Measurements from ENCODE around the gene HOXB6.

HOXB6 gene

DNA sequence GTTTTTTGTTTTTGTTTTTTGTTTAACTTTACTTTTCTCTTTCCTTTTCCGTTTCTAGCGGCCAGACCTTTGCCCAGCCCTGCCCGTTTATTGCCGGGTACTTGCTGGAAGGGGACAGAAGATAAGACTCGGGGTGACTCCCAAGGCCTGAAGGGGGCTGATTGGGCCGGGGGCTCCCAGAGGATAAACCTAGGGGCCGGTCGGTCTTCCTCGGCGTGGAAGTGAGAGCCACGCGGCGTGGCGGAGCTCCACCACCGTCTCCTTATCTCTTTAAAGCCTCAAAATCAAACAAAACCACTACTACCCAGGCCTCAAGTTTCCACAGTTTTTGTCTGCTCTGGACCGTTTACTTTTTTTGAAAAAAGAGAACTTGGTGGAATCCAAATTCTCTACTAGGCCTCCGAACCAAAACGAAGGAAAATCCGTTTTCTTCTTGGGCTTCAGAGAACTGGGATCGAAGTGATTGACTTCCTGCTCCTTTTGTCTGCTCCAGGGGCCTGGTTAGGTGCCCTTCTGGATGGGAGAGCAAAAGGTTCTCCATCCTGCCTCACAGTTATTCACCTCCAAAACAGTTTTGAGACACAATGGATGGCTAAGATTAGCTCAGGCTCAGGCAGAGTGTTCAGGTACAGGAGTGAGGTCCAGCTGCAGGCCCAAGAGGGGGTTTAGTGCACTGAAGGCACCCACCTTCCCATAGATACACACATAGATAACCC lies 29.9 kb upstream of the HOXB6 start:
- DNase-seq, result no peak

DNA sequence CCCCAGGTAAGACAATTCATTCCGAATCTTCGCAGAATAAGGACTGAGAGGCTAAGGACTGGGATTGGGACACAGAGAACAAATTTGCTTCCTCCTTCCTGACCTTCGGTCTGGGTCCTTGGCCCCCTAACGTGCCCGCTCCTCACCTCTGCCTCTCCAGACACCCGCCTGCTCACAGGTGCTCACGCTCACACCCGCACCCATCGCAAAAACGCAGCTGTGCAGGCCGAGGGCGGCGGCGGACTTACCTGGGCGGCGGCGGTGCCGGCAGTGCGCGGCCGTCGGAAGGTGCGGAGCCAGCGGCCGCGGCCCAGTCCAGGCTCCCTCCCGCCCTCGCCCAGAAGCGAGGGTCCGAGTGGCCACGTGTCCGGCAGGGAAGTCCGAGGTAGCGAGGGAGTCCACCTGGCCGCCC lies 28.5 kb upstream of the HOXB6 start:
- DNase-seq, result no peak

DNA sequence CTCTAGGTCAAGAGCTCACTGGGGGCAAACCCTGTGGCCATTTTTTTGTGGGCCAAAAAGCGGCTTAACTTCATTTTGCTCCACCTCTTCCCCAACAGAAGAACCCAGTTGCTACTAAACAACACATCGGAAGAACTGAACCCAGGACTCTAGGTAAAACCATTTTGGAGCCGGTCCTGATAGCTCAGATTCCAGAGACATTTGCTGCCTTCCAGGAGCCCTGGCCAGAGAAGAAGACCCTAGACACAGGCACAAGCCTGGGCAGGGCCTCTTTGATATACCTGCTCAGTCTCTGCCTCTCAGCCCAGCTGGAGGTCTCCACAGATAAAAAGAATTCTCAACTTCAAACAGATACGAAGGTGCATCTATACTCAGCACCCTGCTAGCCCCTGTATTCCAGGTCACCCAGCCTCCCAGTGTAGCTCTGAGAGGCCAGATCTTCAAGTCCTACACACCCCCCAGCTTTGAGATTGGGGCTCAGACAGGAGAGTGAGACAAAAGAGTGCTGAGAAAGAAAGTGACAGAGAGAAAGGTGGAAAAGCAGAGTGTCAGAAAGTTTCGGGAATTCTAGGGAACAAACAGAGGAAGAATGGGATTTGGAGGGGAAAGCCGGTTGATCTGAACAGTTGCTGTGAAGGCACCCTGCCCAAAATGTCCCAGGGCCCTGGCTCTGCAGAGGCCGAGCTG lies 27.9 kb upstream of the HOXB6 start:
- DNase-seq, result no peak

DNA sequence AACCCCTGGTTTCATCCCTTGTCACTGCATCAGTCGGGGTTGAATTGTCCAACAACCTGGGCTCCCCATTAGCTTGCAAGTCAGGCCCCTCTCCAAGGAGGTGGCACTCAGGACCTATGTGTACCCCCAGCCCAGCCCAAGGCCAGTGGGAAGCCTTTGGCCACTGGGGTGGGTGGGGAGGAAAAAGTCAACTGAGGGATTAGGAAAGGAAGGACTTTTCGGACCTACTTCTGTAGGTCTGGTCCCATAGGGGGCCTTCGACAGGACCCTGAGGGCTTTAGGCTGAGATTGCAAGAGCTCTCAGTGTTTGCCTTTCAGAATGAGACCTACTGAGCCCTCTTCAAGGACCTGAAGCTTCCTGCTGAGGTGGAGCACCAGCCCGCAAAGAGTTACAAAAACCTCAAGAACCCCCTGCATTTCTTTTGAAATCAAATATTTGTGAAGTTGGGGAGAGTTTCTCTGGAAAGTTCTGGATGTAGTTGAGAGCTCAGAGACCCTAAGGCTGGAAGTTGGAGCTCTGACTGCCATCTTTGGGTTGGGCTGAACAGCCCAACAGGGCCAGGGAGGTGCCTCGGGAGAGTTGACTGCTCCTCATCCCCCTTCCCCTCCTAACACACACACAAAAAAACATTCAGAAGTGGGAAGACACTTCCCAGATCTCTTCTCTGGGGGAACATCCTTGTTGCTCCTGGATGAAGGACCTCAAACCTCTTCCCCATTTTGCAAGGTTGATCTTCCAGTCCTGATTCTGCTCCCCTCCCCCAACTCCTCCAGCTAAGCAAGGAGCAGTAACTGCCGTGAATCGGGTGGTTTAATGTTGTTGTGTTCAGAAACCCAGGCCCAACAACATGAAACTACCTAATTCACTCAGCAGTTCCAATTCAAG lies 27.1 kb upstream of the HOXB6 start:
- no peak for DNase-seq

DNA sequence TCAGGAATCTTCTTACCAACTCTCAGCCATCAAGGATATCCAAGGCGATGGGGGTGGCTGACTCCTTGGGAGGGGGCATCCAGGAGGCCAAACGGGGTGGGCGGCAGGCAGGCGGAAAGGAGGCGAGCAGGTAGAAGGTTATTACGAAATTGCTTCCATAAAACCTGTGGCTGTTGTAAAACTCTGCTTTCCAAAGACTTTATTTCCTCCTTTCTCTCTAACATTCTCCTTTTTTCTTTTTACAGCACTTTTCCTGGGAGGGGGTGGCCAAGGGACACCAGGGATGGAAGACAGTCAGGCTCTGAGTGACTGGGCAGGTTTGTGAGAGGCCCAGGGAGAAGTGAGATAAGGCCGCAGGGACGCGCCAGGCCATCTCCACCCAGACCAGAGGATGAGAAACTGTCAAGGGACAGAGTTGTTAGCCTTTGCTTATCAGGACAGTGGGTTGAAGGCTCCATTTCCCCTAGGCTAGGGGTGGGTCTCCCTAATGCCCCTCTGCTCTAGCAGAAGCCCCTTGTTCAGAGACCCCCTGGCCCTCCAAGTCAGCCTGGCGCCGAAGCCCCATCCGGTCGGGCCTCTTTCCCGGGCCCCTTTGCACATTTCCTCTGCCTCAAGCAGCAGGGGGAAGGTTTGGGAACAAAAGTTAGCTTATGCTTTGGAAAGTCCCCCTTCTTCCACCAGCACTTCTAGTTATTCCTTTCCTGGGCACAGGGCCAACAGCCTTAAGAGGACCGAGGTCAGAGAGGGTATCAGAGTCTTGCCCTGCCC lies 26.3 kb upstream of the HOXB6 start:
- no peak for DNase-seq

DNA sequence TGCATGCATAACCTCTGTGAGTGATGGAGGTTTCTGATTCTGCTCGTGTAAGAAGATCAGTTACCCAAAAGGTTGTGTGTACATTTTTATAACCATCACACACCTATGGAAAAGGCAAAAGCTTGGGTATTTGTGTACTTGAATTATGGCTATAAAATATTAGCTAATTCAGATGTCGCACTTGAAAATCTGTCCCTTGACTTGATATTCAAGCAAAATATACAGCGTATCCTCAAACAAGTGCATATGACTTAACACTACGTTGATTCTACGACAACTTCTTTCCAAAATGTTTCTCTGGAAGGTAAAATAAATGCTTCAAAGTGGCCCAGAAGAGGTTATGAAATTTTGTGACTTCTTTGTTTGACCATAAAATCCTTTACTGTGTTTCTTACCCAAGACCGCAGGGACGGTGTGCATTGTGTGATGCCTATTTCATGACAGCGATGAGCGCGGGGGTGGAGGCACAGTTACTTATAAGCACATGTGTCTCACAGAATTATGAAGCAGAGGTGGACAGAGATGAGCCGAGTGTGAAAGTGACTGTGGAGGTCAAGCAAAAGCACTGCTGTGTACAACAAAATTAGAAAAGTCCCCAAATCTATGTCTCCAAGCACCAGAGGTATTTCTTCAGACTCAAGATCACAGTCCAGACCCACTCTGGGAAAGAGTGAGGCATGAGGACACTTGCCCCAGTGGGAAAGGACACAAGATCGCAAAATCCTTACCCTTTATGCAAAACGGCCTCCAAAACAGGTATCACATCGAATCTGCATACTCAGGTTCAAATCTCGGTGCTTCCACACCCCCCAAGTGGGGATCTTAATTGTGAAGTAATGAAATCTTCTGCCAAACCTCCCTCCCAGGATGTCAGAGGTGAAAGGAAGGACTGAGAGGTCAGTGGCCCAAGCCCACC lies 25.5 kb upstream of the HOXB6 start:
- no peak for DNase-seq

DNA sequence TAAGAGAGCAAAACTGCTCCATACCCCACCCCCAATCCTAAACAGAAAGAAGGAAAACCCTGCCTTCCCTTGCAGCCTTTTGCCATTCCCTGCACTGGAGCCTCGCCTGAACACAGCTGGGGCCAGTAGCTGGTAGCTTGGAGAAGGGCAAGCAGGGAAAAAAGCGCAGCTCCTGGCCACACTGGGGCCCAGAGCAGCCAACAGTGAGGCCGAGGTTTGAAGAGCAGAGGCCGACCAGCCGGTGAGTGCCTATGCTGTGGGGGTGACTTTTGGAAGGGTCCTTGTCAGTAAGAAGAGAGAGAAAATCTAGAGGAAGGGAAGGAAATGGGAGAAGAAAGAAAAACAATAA lies 24.6 kb upstream of the HOXB6 start:
- DNase-seq, result no peak

DNA sequence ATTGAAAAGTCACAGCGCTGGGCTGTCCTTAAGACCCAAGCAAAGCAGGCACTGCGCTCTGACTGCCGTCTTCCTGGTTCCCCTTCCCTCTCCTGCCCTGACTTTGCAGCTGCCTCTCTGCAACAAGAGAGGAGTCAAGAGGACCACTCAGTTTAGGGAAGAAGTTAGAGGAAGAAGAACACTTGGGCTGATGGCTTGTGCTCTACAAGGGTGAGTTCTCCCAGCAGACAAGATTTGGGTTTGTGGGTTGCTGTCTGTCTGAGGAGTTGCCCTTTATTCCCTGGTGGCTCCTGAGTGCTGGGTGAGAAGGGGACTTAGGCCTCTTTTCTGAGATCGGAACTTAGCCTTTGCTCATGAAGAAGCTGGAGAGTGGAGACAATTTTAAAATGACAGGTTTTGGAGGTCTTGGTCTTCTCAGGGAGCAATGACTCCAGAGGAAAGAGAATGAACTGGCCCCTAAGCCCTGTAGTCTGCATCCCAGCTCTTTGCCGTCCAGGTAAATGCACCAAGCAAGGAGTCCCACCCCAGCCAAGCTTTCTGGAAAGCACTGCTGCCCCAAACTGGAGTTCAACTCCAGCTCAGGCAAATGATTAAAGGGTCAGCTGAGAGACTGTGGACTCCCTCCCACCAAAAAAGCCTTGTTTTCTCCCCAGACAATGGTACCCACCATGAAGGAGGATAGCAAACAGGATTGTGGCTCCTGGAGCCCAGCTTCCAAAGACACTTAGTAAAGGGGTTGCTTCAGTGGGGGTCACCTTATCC lies 24.0 kb upstream of the HOXB6 start:
- DNase-seq, result no peak

DNA sequence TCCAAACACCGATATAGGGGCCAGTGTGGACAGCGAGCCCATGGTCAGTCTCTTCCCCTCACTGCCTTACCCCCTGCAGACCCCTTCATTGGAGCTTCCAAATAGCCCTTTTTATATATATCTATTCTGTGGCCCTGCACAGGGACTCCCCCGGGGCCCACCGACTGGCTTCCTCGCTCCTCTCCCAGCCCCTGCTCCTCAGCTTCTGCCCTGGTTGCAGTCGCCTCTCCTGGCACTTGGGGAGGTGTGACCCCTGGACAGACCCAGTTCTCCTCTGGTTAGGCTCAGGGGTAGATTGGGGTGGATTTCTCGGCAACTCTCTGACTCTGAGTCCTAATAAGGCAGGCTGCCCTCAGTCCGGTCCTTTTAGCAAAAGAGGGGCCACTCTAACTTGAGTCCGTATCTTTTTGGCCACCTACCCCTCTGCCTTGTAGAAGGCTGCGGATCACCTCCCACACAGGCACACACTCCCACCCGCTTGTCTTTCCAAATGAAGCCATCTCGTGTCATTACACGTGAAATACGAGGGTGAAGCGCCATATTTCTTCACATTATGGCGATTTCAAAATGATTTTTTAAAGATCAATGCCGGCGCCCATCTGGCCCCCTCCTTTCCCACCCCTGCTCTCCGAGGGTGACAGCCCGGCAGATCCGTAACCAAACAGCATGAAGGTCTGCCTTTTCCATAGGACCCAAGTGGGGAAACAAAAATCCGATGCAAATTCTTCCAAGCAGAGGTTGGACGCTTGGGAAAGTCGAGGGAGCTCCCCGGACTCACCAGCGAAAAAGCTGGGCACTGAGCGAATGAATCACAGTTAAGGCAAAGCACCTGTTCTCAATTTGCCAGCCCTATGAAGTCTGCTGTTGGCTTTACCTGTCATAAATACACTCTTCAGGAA lies 23.1 kb upstream of the HOXB6 start:
- no peak for DNase-seq

DNA sequence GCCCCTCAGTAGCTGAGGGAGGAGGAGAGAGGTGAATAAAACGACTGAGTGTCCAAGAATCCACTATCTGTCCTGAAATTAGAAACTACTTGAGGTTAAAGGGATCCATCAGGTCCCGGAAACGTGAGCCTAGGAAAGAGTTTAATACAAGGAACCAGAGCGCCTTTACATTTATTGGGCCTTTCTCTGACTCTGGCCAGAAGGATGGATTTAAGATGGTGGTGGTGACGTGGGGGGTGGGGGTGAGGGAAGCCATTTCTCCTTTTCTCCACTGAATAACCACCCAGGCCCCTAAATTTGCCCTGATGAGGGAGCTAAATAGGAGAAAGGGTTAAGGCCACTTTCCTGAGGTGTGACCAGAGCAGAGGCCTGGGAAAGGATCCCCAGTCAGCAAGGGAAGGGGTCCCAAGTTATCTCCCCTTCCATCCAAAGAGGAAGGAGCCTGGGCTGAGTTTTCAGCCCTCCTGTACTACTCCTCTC lies 22.4 kb upstream of the HOXB6 start:
- DNase-seq, result no peak

DNA sequence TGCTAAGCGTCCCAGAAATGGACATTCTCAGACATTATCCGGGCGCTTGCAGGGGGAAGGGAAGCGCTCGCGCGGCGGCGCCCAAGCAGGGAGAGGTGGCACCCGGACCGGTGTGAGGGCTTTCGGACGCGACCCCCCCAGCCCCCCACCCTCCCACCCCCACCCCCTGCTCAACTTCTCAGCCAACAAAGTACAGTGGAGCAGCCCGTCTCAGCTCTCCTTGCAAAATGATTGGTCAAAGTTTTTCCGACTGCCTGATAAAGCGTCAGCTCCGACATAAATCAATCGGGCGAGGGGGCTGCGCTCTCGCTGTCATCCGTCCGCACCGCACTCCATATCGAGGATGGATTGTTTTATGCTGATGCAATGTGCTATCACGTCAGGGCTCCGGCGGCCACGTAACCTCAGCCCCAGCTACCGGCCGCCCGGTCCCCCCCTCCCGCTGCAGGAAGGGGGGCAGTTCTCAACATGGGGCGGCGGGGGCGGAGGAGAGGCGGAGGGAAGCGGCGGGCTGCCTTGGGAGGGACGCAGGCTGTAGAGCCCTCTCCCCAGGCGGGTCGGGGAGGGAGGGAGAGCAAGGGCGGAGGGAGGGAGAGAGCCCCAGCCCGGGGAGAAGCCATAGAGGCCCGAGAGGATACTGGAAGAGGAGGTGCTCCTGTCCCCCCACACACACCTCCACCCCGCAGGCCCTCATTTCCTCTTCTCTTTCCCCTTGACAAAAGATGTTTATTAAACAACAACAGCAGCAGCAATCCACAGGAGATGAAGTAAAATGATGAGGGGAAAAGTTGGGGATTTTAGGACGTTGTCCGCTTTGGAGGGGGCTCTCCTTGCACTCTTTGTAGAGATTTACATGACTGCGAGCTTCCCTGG lies 21.7 kb upstream of the HOXB6 start, which contains the start of gene HOXB9:
Gene HOXB9, minus strand, starts transcription at position 114 of the 873 bp plus-strand sequence. Its CDS starts 89 bp downstream, at position 25.
- DNase-seq, result peak; percentile 45

DNA sequence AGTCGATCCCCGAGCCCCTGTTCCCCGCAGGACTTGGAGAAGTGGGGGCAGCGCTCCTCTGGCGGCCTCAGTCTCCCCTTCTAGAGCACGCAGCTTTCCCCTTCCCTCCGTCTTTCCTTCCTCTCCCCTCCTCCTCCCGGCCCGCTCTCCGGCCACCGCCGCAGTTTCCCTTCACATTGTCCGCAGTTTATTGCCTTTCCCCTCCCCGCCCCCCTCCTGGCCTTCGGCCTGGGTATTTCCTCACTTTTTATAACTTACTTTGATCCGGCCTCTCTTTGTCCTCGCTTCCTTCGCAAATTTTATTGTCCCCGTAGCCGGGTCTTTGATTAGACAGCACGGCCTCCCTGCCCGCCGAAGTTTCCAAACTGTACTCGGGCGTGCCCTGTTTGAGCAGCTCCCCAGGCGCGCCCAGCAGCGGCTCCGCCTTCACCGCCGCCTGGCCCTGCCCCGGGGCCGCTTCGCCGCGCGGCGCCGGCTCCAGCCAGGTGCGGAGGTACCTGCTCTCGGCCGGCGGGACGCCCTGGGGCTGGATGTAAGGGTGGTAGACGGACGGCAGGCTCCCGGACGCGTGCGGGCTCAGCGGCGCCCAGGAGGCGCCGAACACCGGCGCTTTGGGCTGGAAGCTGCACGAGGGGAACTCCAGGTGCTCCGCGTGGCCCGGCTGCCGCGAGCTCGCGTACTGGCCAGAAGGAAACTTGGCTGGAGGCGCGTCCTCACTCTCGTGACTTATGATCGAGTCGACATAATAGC lies 20.9 kb upstream of the HOXB6 start:
- DNase-seq, result peak; percentile 39

DNA sequence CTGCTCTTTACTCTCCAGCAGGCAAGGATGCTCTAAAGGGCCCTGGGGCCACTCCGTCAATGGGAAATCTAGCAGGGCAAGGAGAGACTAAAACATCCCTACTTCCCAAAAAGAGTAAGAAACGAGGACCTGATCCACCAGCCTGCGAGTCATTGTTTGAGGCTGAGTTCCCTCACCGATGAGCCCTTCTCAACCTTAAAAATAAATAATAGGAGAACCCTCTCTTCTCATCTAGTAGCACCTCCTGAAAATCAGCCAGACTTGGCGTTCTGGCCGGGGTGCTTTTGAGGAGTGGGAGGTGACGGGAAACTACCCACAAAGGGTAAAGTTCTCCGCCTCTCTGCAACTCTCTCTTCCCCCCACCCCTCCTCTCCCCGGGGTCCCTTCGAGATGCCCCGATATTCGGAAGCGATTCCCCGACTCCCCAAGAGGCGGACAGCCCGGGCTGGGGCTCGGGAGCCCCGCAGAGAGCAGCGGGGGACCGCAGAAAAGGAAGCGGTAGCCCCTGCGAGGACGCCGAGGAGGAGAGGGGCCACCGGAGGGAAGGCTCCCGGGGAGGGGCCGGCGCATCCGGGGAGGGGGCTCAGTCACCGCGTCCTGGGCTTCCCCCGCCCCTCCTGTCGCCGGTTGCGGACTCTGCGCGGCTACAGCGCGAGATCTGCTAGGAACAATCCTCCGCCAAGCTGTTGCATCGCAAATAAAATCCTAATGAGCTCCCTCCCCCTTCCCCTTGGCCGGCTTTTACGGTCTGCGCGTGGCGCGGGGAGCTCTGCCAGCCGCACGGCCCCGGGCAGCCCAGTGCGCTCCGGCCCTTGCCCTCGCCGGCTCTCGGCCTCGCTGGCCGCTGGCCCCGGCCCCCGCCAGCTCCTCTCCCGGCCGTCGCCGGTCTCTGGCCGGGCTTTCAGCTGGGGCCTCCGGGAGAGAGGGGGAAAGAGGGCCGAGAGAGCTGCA lies 20.0 kb upstream of the HOXB6 start:
- peak; percentile 24 for DNase-seq

DNA sequence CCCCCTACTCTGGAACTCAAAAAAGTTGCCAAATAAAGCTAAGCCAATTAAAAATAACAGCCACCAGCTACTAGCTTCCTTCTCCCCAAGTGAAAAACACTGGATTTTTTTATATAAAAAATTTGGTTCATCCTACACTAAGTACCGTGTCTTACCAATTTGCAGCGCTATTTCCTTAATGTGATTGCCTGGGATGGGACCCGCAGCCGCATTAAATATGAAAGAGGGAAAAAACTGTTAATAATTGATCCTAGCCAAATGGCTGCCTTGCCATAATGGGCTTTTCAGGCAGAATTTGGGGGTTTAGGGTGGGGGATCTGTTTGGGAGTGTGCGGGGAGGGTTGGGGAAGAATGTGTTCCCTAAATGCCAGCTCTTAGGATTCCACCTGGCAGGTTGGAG lies 19.3 kb upstream of the HOXB6 start:
- DNase-seq, result no peak

DNA sequence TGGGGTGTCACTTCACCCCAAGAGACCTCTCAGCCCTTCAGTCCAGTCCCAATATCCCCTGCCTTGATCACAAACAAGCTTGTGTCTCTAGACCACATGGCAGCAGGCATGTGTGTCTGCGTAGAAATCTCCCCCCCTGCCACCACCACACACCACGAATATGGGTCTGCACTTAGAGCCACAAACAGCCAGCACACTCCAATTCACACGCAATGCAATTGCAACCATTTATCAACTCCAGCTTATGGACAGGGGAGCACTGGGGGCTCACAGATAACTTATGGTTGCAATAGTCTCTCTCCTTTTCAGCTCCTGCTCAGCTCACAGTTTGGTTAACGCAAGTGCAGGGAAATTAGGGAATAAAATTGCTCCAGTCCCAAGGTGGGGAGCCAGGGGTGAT lies 18.8 kb upstream of the HOXB6 start:
- no peak for DNase-seq

DNA sequence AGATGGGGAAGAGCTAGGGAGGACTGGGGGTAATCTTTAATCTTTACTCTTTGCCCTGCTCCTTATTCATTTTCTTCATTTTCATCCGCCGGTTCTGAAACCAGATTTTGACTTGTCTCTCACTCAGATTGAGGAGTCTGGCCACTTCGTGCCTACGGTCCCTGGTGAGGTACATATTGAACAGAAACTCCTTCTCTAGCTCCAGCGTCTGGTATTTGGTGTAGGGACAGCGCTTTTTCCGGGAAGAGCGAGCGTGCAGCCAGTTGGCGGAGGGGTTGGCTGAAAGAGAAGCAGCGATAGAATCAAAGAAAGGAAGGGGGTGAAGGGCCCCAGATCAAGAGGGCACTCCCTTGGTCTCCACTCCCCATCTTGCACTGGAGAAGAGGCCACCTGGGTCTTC lies 18.1 kb upstream of the HOXB6 start:
- no peak for DNase-seq
